SK-N-SH (cell line): ENCODE measurements around the gene RRBP1.

ENCODE experiments used
- EP300 ChIP-seq, 2 experiments: IDR thresholded peaks; 2 replicates each; pipeline versions ENCODE4 v1.4.0 to v1.6.1; 2012; ENCODE audit warnings: borderline replicate concordance in 1 of 2, low read depth in 1 of 2, low read length in 1 of 2
- FOXJ3 ChIP-seq: sonication (generic); formaldehyde crosslinking; IDR thresholded peaks from 2 replicates; pipeline ENCODE4 v1.5.1; 2020; ENCODE audit warnings: mild to moderate bottlenecking, missing genetic modification reagents
- JUND ChIP-seq: IDR thresholded peaks from 2 replicates; pipeline ENCODE4 v1.4.0; 2012
- POLR2AphosphoS5 ChIP-seq: IDR thresholded peaks from 2 replicates; pipeline ENCODE4 v1.6.1; 2012; ENCODE audit warnings: low read depth, low read length
- TAF1 ChIP-seq: IDR thresholded peaks from 2 replicates; pipeline ENCODE4 v1.6.1; 2012; ENCODE audit warnings: low read depth, mild to moderate bottlenecking, low read length, moderate library complexity, borderline replicate concordance
- TEAD4 ChIP-seq: IDR thresholded peaks from 2 replicates; pipeline ENCODE4 v1.4.0; 2012; ENCODE audit warnings: mild to moderate bottlenecking, borderline replicate concordance; ENCODE audit not compliant: insufficient read depth
- TF ChIP-seq, protein P1 (sequence below): IDR thresholded peaks from 2 replicates; pipeline ENCODE4 v1.6.1; 2012; ENCODE audit warnings: mild to moderate bottlenecking, low read depth, low read length, moderate library complexity
- TF ChIP-seq, protein P2 (sequence below): fragments of 200-600 bp; sonication (generic); IDR thresholded peaks from 2 replicates; pipeline ENCODE4 v1.6.1; 2017; ENCODE audit warnings: antibody characterized with exemption, mild to moderate bottlenecking, moderate library complexity
- TF ChIP-seq, protein P3 (sequence below): IDR thresholded peaks from 2 replicates; pipeline ENCODE4 v1.4.0; 2012; ENCODE audit warnings: low read depth, borderline replicate concordance

DNA sequence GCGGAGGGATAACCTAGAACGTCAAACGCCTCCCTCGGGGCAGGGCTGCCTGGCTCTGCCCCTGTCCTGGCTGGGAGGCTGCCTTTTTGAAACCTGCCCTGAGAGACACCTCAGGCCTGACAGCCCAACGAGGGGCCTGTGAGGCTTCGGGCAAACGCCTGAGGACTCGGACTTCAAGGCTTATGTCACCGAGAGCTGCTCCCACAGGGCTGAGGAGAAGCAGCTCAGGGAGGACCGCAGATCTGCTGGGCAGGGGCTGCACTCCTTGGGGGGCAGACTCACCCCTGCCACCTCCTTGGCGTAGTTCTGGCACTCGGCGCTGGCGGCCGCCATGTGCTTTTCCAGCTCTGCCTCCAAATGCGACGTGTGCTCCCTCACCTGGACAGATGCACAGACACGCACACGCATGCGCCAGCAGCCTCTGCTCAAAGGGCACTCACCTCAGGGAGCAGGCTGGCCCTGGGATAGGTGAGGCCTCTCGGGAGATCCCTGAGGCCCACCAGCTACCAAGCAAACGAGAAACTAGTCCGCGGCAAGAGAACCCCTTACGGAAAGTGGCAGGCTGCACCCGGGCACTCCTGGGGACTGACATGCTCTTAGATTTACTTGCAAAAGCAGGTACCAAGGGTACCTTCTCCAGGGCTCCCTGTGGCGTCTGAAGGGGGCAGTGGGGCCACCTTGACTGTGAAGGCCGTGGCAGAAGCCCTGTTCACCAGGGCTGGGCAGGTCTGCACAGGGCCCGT, 62.5 kb downstream of the RRBP1 start:
- TF ChIP-seq, protein P1, sequence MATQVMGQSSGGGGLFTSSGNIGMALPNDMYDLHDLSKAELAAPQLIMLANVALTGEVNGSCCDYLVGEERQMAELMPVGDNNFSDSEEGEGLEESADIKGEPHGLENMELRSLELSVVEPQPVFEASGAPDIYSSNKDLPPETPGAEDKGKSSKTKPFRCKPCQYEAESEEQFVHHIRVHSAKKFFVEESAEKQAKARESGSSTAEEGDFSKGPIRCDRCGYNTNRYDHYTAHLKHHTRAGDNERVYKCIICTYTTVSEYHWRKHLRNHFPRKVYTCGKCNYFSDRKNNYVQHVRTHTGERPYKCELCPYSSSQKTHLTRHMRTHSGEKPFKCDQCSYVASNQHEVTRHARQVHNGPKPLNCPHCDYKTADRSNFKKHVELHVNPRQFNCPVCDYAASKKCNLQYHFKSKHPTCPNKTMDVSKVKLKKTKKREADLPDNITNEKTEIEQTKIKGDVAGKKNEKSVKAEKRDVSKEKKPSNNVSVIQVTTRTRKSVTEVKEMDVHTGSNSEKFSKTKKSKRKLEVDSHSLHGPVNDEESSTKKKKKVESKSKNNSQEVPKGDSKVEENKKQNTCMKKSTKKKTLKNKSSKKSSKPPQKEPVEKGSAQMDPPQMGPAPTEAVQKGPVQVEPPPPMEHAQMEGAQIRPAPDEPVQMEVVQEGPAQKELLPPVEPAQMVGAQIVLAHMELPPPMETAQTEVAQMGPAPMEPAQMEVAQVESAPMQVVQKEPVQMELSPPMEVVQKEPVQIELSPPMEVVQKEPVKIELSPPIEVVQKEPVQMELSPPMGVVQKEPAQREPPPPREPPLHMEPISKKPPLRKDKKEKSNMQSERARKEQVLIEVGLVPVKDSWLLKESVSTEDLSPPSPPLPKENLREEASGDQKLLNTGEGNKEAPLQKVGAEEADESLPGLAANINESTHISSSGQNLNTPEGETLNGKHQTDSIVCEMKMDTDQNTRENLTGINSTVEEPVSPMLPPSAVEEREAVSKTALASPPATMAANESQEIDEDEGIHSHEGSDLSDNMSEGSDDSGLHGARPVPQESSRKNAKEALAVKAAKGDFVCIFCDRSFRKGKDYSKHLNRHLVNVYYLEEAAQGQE = no peak
- TF ChIP-seq TAF1 (no peak), EP300 (IDR thresholded peaks at IDR 0.05; ENCODE audit: borderline replicate concordance in 1 of 2, low read depth in 1 of 2, low read length in 1 of 2) (no peak), POLR2AphosphoS5 (no peak), FOXJ3 (CRISPR knock-in tag) (no peak), JUND (no peak), TEAD4 (no peak)
- TF ChIP-seq, protein P2, sequence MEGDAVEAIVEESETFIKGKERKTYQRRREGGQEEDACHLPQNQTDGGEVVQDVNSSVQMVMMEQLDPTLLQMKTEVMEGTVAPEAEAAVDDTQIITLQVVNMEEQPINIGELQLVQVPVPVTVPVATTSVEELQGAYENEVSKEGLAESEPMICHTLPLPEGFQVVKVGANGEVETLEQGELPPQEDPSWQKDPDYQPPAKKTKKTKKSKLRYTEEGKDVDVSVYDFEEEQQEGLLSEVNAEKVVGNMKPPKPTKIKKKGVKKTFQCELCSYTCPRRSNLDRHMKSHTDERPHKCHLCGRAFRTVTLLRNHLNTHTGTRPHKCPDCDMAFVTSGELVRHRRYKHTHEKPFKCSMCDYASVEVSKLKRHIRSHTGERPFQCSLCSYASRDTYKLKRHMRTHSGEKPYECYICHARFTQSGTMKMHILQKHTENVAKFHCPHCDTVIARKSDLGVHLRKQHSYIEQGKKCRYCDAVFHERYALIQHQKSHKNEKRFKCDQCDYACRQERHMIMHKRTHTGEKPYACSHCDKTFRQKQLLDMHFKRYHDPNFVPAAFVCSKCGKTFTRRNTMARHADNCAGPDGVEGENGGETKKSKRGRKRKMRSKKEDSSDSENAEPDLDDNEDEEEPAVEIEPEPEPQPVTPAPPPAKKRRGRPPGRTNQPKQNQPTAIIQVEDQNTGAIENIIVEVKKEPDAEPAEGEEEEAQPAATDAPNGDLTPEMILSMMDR = no peak
- TF ChIP-seq, protein P3, sequence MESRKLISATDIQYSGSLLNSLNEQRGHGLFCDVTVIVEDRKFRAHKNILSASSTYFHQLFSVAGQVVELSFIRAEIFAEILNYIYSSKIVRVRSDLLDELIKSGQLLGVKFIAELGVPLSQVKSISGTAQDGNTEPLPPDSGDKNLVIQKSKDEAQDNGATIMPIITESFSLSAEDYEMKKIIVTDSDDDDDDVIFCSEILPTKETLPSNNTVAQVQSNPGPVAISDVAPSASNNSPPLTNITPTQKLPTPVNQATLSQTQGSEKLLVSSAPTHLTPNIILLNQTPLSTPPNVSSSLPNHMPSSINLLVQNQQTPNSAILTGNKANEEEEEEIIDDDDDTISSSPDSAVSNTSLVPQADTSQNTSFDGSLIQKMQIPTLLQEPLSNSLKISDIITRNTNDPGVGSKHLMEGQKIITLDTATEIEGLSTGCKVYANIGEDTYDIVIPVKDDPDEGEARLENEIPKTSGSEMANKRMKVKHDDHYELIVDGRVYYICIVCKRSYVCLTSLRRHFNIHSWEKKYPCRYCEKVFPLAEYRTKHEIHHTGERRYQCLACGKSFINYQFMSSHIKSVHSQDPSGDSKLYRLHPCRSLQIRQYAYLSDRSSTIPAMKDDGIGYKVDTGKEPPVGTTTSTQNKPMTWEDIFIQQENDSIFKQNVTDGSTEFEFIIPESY = no peak
